BJ (cell line): Measurements from ENCODE around the gene MED25. TPM values are rescaled to one million over a fixed set of nuclear protein-coding genes. Genes with fewer than 3 reads are reported as not detected.

Source experiments
- CTCF ChIA-PET: fragments of 350-600 bp; formaldehyde crosslinking; extraction: SDS; loops from one replicate; lab custom pipeline; 2021; ENCODE audit warnings: antibody characterized with exemption, inconsistent platforms; lab: Yijun Ruan, JAX
- POLR2A ChIA-PET: fragments of 300-600 bp; sonication (Branson Sonifier 250); formaldehyde crosslinking; extraction: SDS; loops from one replicate; lab custom pipeline; 2021; ENCODE audit warnings: antibody characterized with exemption; lab: Charles Lee
- DNase-seq: peaks from one replicate; pipeline ENCODE4 v3.0.0-alpha.2; 2011; ENCODE audit warnings: low read depth
- H3K27me3 ChIP-seq: 2 replicates; pipeline ENCODE4 v1.6.0; 2011; ENCODE audit warnings: low read length; ENCODE audit not compliant: control insufficient read depth, insufficient read depth
- H3K36me3 ChIP-seq: 2 replicates; pipeline ENCODE4 v1.5.1; 2011; ENCODE audit warnings: low read length; ENCODE audit not compliant: control insufficient read depth, insufficient read depth
- H3K4me3 ChIP-seq: 2 replicates; pipeline ENCODE4 v1.5.1; 2011; ENCODE audit warnings: low read depth, mild to moderate bottlenecking, control low read depth, low read length
- CTCF ChIP-seq: IDR thresholded peaks from 2 replicates; pipeline ENCODE4 v1.5.1; 2011; ENCODE audit warnings: low read depth, mild to moderate bottlenecking, control low read depth, inconsistent platforms, low read length, moderate library complexity; ENCODE audit not compliant: insufficient read depth
- polyA plus RNA-seq: library from polyadenylated mRNA; depleted of rRNA; stranded (reverse); fragments of >200 nt; gene quantifications from 2 replicates; pipeline ENCODE4 v1.2.3, GENCODE V29; 2011

MED25 gene
- polyA plus RNA-seq, 1 experiment = 27.7 TPM

- TF ChIP-seq CTCF = no peak
- Histone ChIP-seq H3K4me3 (no peak overlapping the region), H3K27me3 (no peaks in the 10 kb centered on the region), H3K36me3 (peaks cover 17% of the 10 kb centered on the region)
- ChIA-PET CTCF (no interaction called here), POLR2A (no interaction called here)
- DNase-seq = no peak
These were observed 43.1 kb upstream of the MED25 start for GRCh38 chr19:49774969-49775368.

GRCh38 chr19:49775742-49776370 is 42.2 kb upstream of the MED25 start:
- POLR2A ChIA-PET = no interaction called here
- DNase-seq = no peak

GRCh38 chr19:49776371-49776764 is 41.7 kb upstream of the MED25 start:
- DNase-seq = no peak
- CTCF ChIA-PET = no interaction called here
- Histone ChIP-seq H3K4me3 (no peak overlapping the region), H3K27me3 (no peaks in the 10 kb centered on the region), H3K36me3 (peaks cover 20% of the 10 kb centered on the region)
- POLR2A ChIA-PET = no interaction called here
- no peak for TF ChIP-seq CTCF

More at GRCh38 chr19:49775742-49776370, 42.2 kb upstream of the MED25 start:
- H3K27me3 ChIP-seq = no peaks in the 10 kb centered on the region
- no peak overlapping the region for H3K4me3 ChIP-seq
- CTCF ChIA-PET = no interaction called here
- H3K36me3 ChIP-seq = peaks cover 17% of the 10 kb centered on the region
- no peak for TF ChIP-seq CTCF

DNA sequence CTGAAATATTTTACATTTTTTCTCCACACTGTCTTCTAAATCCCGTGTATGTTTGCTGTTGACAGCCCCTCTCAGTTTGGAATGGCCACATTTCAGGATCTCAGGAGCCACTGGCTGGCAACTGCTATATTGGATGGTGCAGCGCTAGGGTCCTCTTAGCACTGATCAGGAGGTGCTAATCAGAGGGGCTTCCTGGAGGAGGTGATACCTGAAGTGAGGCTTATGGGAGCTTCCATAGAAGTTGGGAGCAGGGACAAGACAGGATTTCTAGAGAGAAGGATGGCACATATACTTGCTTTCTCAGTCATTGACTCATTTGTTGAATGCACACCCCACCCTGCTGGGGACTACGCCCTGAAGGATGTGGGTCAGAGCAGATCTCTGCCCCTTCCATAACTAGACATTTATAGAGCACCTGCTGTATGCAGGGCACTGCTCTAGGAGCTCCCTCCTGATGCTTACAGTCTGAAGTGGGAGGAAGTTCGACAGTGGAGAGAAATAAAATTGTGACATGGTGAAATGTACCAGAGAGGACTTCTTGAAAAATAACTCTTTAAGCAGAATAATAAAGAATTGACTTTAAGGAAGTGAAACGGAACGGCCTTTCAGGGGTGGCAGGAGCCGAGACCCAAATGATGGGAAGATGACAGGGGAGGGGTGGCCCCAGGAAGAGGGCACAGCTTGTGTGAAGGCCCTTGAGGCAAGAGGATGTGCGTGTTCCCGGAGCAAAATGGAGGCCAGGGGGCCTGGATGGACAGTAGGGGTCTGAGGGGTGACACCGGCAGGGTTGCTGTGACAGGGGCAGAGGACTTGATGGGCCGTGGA is 38.1 kb upstream of the MED25 start:
- peaks cover 22% of the 10 kb centered on the region for H3K36me3 ChIP-seq
- CTCF ChIA-PET = interaction anchor here (0.6 kb wide), 1 partner anchor 68 kb away, joined by 3 read pairs; no protein-coding TSS in a partner anchor
- H3K4me3 ChIP-seq = no peak overlapping the region
- POLR2A ChIA-PET = no interaction called here
- H3K27me3 ChIP-seq = no peaks in the 10 kb centered on the region
- DNase-seq = no peak
- TF ChIP-seq CTCF = no peak

- POLR2A ChIA-PET = no interaction called here
- H3K4me3 ChIP-seq = no peak overlapping the region
- no peak for DNase-seq
- CTCF ChIA-PET = interaction anchor here (0.6 kb wide), 1 partner anchor 67 kb away, joined by 3 read pairs; no protein-coding TSS in a partner anchor
- no peak for TF ChIP-seq CTCF
- no peaks in the 10 kb centered on the region for H3K27me3 ChIP-seq
- H3K36me3 ChIP-seq = peaks cover 21% of the 10 kb centered on the region
These were observed 37.2 kb upstream of the MED25 start for GRCh38 chr19:49780861-49781260.
